NCI-H345 treated with DMSO at 0.1 percent for 48 hours (cell line): Measurements from ENCODE around the gene CHST3.
"Not testable (repeated sequence)": the region's sequence is repeated elsewhere in the genome, so short reads cannot be mapped to it uniquely, and the experiment has no call there.

Source experiments
- DNase-seq: peaks from one replicate; lab custom pipeline; 2025; ENCODE audit not compliant: unreplicated experiment; lab: John Stamatoyannopoulos, UW

Gene CHST3

GRCh38 chr10:71988895-71989294 lies 24.7 kb downstream of the CHST3 start:
- DNase-seq: not testable (repeated sequence)

GRCh38 chr10:71989661-71990454 lies 25.7 kb downstream of the CHST3 start:
- no peak for DNase-seq

GRCh38 chr10:71990706-71991269 lies 26.6 kb downstream of the CHST3 start:
- DNase-seq: no peak

- DNase-seq: no peak
Measured at GRCh38 chr10:71995449-71995848, 31.3 kb downstream of the CHST3 start.

GRCh38 chr10:71995887-71996575 lies 31.8 kb downstream of the CHST3 start:
- DNase-seq: no peak

- DNase-seq: no peak
Measured at GRCh38 chr10:71996592-71997371, 32.6 kb downstream of the CHST3 start.

GRCh38 chr10:71998119-71998839 lies 34.1 kb downstream of the CHST3 start:
- DNase-seq: no peak

GRCh38 chr10:71998840-71999194 lies 34.6 kb downstream of the CHST3 start:
- no peak for DNase-seq

GRCh38 chr10:71999360-72000072 lies 35.3 kb downstream of the CHST3 start:
- DNase-seq: no peak

GRCh38 chr10:72000073-72001032 lies 36.2 kb downstream of the CHST3 start:
- DNase-seq: no peak

GRCh38 chr10:72001033-72001395 lies 36.8 kb downstream of the CHST3 start:
- no peak for DNase-seq

- DNase-seq: no peak
Measured at GRCh38 chr10:72002354-72003295, 38.4 kb downstream of the CHST3 start.

- no peak for DNase-seq
Measured at GRCh38 chr10:72006026-72006425, 41.8 kb downstream of the CHST3 start.

- DNase-seq: no peak
Measured at GRCh38 chr10:72007246-72007892, 43.2 kb downstream of the CHST3 start.

- no peak for DNase-seq
Measured at GRCh38 chr10:72008096-72008981, 44.1 kb downstream of the CHST3 start.

- DNase-seq: no peak
Measured at GRCh38 chr10:72009051-72009424, 44.8 kb downstream of the CHST3 start.
